Ovary (tissue), 9 donors: ENCODE data around the gene MTHFR. TPM values are rescaled to one million over a fixed set of nuclear protein-coding genes. Genes with fewer than 3 reads are reported as not detected.

ENCODE experiments used
- DNase-seq, 5 donors: peaks; one replicate each; pipeline ENCODE4 v3.0.0-alpha.2; 2019 to 2020
- H3K27ac ChIP-seq, 2 donors: fragments of 200-600 bp; one replicate each; pipeline versions ENCODE4 v1.5.1 to v1.8.0; 2019 to 2022
- H3K27me3 ChIP-seq: fragments of 200-600 bp; one replicate; pipeline ENCODE4 v1.8.0; 2022
- H3K36me3 ChIP-seq: fragments of 200-600 bp; sonication (generic); one replicate; pipeline ENCODE4 v1.5.1; 2019
- H3K4me1 ChIP-seq: one replicate; pipeline ENCODE4 v1.8.1; 2013; ENCODE audit warnings: mild to moderate bottlenecking, moderate library complexity; ENCODE audit not compliant: insufficient read depth
- H3K4me3 ChIP-seq: fragments of 200-600 bp; sonication (generic); one replicate; pipeline ENCODE4 v1.5.1; 2017
- H3K9me3 ChIP-seq, 2 donors: fragments of 200-600 bp in 1 of 2; sonication (generic) in 1 of 2; one replicate each; pipeline versions ENCODE4 v1.5.1 to v1.8.1; 2013 to 2019; ENCODE audit warnings: mild to moderate bottlenecking in 1 of 2, moderate library complexity in 1 of 2
- CTCF ChIP-seq, 3 donors: fragments of 450-650 bp in 2 of 3; fragments of 200-600 bp in 1 of 3; IDR thresholded peaks; one replicate each; pipeline versions ENCODE4 v1.5.1 to v1.8.0; 2016 to 2022; ENCODE audit warnings: antibody characterized with exemption in 3 of 3, mild to moderate bottlenecking in 1 of 3
- EP300 ChIP-seq: sonication (generic); formaldehyde crosslinking; IDR thresholded peaks from one replicate; pipeline ENCODE4 v1.6.1; 2017; ENCODE audit warnings: antibody characterized with exemption
- POLR2A ChIP-seq: fragments of 450-650 bp; IDR thresholded peaks from one replicate; pipeline ENCODE4 v1.6.1; 2017; ENCODE audit warnings: antibody characterized with exemption, mild to moderate bottlenecking, moderate library complexity
- WGBS, 3 donors: extraction: QIAGEN DNeasy Blood & Tissue Kit in 1 of 3; methylation state at CpG; one replicate each; pipeline versions ENCODE4 v1.1.5 to v1.1.7; 2013 to 2017; 5-methylcytosine and 5-hydroxymethylcytosine counted together
- intact Hi-C, 4 donors: fragments of 100-400 bp; cut with DNase I; formaldehyde crosslinking; loops; one replicate each; pipeline versions ENCODE4 v1.11.0 to v1.15.1; 2022 to 2023
- polyA plus RNA-seq, 2 donors: library from polyadenylated mRNA; stranded (reverse); fragments of 200-250 nt in 1 of 2; fragments of 350-450 nt in 1 of 2; fragmentation: Illumina TruSeq in 1 of 2; extraction: RNeasy Lipid Tissue Mini Kit (QIAGEN cat#74804) in 1 of 2; gene quantifications; one replicate each; pipeline ENCODE4 v1.2.3, GENCODE V29; 2013 to 2014
- total RNA-seq, 7 donors: library from RNA; depleted of rRNA in 2 of 7; stranded (reverse); fragments of >200 nt in 2 of 7; fragmentation: NEBNext Ultra II Directional in 3 of 7; extraction: Animal tissue kit (Norgen Biotek cat#: 25700) in 3 of 7; gene quantifications; one replicate each; pipeline versions ENCODE4 v1.1.0 to v1.2.4, GENCODE V29; 2016 to 2023
- donor health status: DM: no; HTN: no; CAD: no; lungs with moderate emphysema.
- donor health status: DM: no; HTN: no; CAD: no.
- donor health status: Bipolar disorder and iron deficiency.
- donor health status: DM: yes; HTN: yes; CAD: no.
- donor health status: DM: no; HTN: no; CAD: no.
- donor health status: DM: yes; HTN: yes; CAD: no.

The MTHFR gene
- total and polyA plus RNA-seq, 9 donors: 13.1 to 161 (median 55.6) TPM

GRCh38 chr1:11778336-11778735 is 27.4 kb downstream of the MTHFR start:
- 89 to 95% (median 93%) methylated on average over 9 of the region's 9 CpGs for WGBS, 3 donors
- intact Hi-C loops: no loop called here
- Histone ChIP-seq H3K4me3 (no peak overlapping the region), H3K4me1 (no peaks in the 10 kb centered on the region), H3K27me3 (no peaks in the 10 kb centered on the region), H3K27ac (no peak overlapping the region), H3K9me3 (no peaks in the 10 kb centered on the region), H3K36me3 (no peaks in the 10 kb centered on the region)
- TF ChIP-seq CTCF (IDR thresholded peaks at IDR 0.05): no peak
- no peak for TF ChIP-seq POLR2A
- no peak for TF ChIP-seq EP300
- no peak for DNase-seq

GRCh38 chr1:11777658-11778322 is 28.0 kb downstream of the MTHFR start:
- H3K27me3 ChIP-seq: no peaks in the 10 kb centered on the region
- no peak overlapping the region for H3K27ac ChIP-seq
- no peak overlapping the region for H3K4me3 ChIP-seq
- TF ChIP-seq POLR2A: no peak
- TF ChIP-seq CTCF (IDR thresholded peaks at IDR 0.05): no peak
- WGBS, 3 donors: 85 to 92% (median 85%) methylated on average over 8 of the region's 8 CpGs
- no peaks in the 10 kb centered on the region for H3K4me1 ChIP-seq
- H3K36me3 ChIP-seq: no peaks in the 10 kb centered on the region
- H3K9me3 ChIP-seq: no peaks in the 10 kb centered on the region
- intact Hi-C loops: no loop called here
- no peak for DNase-seq

GRCh38 chr1:11774753-11775152 is 31.0 kb downstream of the MTHFR start:
- Histone ChIP-seq H3K9me3 (no peaks in the 10 kb centered on the region), H3K27ac (no peak overlapping the region), H3K4me3 (no peak overlapping the region), H3K27me3 (no peaks in the 10 kb centered on the region), H3K4me1 (no peaks in the 10 kb centered on the region), H3K36me3 (no peaks in the 10 kb centered on the region)
- no peak for DNase-seq
- intact Hi-C loops: no loop called here
- 84 to 89% (median 84%) methylated on average over 9 of the region's 9 CpGs for WGBS, 3 donors
- TF ChIP-seq CTCF (IDR thresholded peaks at IDR 0.05) (no peak), POLR2A (no peak), EP300 (no peak)

GRCh38 chr1:11772458-11772857 is 33.3 kb downstream of the MTHFR start:
- Histone ChIP-seq H3K27me3 (no peaks in the 10 kb centered on the region), H3K9me3 (no peaks in the 10 kb centered on the region), H3K27ac (no peak overlapping the region), H3K4me3 (no peak overlapping the region), H3K4me1 (peaks cover 3% of the 10 kb centered on the region), H3K36me3 (no peaks in the 10 kb centered on the region)
- intact Hi-C loops: no loop called here
- no peak for DNase-seq
- 62 to 63% (median 62%) methylated on average over 5 of the region's 5 CpGs for WGBS, 3 donors
- no peak for TF ChIP-seq POLR2A
- TF ChIP-seq CTCF (IDR thresholded peaks at IDR 0.05): no peak
- no peak for TF ChIP-seq EP300
